Central memory CD8-positive, alpha-beta T cell (primary cell): ENCODE data around the gene IFNL4.
"Not testable (repeated sequence)": the region's sequence is repeated elsewhere in the genome, so short reads cannot be mapped to it uniquely, and the experiment has no call there.

Experiments
- ATAC-seq: fragments of 150-1000 bp; cut with Tn5 transposase; replicated peaks from 2 replicates; pipeline ENCODE4 v1.10.0; 2022; ENCODE audit warnings: mild to moderate bottlenecking, moderate FRiP score, moderate number of reproducible peaks; ENCODE audit not compliant: poor library complexity, severe bottlenecking; ENCODE audit errors: extremely low read depth
- DNase-seq, 2 donors: peaks; one replicate each; pipeline ENCODE4 v3.0.0; 2021; ENCODE audit warnings: low spot score in 2 of 2
- H3K27ac Mint-ChIP-seq: one replicate; pipeline ENCODE4 v1.8.0; 2022; ENCODE audit warnings: low read depth, mild to moderate bottlenecking, moderate library complexity, mixed read lengths
- H3K27me3 Mint-ChIP-seq: one replicate; pipeline ENCODE4 v1.8.0; 2022; ENCODE audit warnings: mixed read lengths
- H3K36me3 Mint-ChIP-seq: one replicate; pipeline ENCODE4 v1.8.0; 2022; ENCODE audit warnings: mild to moderate bottlenecking, moderate library complexity, mixed read lengths; ENCODE audit not compliant: insufficient read depth
- H3K4me1 Mint-ChIP-seq: one replicate; pipeline ENCODE4 v1.8.0; 2022; ENCODE audit warnings: mixed read lengths
- H3K4me3 Mint-ChIP-seq: one replicate; pipeline ENCODE4 v1.8.0; 2022; ENCODE audit warnings: mild to moderate bottlenecking, moderate library complexity, mixed read lengths
- H3K9me3 Mint-ChIP-seq: one replicate; pipeline ENCODE4 v1.8.0; 2022; ENCODE audit warnings: mixed read lengths

The IFNL4 gene

DNA sequence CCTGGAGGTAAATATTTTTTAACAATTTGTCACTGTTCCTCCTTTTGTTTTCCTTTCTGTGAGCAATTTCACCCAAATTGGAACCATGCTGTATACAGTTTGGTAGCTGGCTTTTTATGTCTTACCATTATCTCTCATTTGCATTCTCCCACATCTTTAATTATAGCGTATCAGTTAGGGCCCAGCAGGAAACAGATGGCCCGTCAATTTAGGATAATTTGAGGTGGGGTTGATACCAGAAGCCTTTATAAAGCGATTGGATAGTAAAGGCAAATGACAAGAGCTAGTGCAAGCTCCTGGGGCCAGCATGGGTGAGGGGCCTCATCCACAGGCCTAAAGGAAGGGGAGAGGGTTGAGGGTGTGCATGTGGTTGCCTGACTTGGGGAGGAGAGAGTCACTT is 3.8 kb upstream of the IFNL4 start:
- H3K27me3 Mint-ChIP-seq, result peaks cover 18% of the 10 kb centered on the region

DNA sequence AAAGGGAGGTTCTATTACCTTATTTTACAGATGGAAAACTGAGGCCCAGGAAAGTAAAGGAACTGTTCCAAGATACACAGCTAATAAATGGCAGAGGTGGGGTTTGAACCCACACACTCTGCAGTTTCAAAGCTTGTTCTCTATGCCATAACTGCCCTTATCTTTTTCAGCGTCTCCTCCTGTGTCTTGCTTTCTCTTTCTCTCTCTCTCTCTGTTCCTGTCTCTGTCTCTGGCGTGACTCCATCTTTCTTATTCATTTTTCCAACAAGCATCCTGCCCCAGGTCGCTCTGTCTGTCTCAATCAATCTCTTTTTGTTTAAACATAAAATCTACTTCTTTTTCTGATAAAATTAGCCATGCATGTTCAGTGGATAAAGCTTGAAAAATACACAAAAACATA is 3.2 kb upstream of the IFNL4 start:
- no peaks in the 10 kb centered on the region for H3K9me3 Mint-ChIP-seq
- no peak for DNase-seq
- H3K36me3 Mint-ChIP-seq, result no peaks in the 10 kb centered on the region
- no peak overlapping the region for H3K27ac Mint-ChIP-seq
- no peak for ATAC-seq
- peaks cover 16% of the 10 kb centered on the region for H3K27me3 Mint-ChIP-seq
- no peak overlapping the region for H3K4me3 Mint-ChIP-seq
- peaks cover 5% of the 10 kb centered on the region for H3K4me1 Mint-ChIP-seq

More for the DNA sequence above, 3.8 kb upstream of the IFNL4 start:
- DNase-seq (no peak), ATAC-seq (no peak)
- Mint-ChIP-seq H3K36me3 (no peaks in the 10 kb centered on the region), H3K9me3 (no peaks in the 10 kb centered on the region), H3K4me1 (peaks cover 5% of the 10 kb centered on the region), H3K27ac (no peak overlapping the region), H3K4me3 (no peak overlapping the region)

DNA sequence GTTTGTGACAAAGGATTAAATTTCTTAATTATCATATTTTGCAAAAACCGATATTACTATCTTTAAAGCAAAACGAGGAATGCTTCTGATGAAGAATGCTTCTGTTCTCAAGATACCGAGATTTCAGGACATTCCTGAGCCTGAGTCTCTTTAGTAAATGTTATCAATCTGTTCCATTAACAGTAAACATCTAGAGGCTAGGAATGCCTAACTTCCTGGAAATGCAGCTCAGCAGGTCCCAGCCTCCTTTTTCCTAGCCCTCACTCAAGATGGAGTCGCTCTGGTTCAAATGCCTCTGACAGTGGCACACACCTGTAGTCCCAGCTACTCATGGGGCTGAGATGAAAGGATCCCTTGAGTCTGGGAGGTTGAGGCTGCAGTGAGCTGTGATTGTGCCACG is 2.4 kb upstream of the IFNL4 start:
- peaks cover 5% of the 10 kb centered on the region for H3K4me1 Mint-ChIP-seq
- H3K9me3 Mint-ChIP-seq, result no peaks in the 10 kb centered on the region
- ATAC-seq, result no peak
- DNase-seq, result no peak
- H3K36me3 Mint-ChIP-seq, result no peaks in the 10 kb centered on the region
- no peak overlapping the region for H3K27ac Mint-ChIP-seq
- H3K27me3 Mint-ChIP-seq, result peaks cover 10% of the 10 kb centered on the region
- no peak overlapping the region for H3K4me3 Mint-ChIP-seq

DNA sequence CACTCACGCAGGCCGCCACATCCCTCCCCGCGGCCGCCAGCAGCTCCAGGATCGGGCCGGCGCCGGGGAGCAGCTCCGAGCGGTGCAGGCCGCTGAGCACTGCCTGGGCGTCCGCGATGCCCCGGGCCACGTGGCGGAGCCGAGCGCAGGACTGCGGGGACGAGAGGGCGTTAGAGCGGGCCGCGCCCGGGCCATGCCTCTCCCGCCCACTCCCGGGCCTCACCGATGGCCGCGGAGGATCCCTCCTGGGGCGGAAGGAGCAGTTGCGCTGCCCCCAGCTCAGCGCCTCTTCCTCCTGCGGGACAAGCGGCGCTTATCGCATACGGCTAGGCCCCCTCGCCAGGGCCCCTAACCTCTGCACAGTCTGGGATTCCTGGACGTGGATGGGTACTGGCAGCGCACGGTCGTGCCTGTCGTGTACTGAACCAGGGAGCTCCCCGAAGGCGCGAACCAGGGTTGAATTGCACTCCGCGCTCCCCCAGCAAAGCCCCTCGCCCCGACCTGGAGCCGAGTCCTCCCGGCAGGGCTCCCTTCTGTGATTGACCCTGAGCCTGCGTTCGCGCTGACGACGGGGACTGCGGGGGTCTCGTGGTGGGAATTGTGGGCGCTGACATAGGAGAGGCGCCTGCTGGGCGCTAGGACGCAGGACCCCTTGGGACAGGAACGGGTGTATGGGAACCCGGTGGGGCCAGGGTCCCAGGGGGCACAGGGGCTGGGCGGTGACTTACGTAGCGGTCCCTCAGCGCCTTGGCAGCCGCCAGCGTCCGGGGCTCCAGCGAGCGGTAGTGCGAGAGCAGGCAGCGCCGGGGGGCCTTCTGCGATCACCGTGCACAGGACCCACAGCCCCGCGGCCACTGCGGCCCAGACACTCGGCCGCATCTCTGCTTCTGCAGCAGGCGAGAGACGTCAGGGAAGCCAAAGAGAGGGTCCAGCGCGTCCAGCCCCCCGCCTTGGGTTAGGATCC is 673 bp downstream of the IFNL4 start:
- DNase-seq, result no peak
- Mint-ChIP-seq H3K4me3 (no peak overlapping the region), H3K9me3 (no peaks in the 10 kb centered on the region), H3K36me3 (no peaks in the 10 kb centered on the region), H3K4me1 (peaks cover 5% of the 10 kb centered on the region), H3K27me3 (peaks cover 10% of the 10 kb centered on the region), H3K27ac (no peak overlapping the region)
- no peak for ATAC-seq

DNA sequence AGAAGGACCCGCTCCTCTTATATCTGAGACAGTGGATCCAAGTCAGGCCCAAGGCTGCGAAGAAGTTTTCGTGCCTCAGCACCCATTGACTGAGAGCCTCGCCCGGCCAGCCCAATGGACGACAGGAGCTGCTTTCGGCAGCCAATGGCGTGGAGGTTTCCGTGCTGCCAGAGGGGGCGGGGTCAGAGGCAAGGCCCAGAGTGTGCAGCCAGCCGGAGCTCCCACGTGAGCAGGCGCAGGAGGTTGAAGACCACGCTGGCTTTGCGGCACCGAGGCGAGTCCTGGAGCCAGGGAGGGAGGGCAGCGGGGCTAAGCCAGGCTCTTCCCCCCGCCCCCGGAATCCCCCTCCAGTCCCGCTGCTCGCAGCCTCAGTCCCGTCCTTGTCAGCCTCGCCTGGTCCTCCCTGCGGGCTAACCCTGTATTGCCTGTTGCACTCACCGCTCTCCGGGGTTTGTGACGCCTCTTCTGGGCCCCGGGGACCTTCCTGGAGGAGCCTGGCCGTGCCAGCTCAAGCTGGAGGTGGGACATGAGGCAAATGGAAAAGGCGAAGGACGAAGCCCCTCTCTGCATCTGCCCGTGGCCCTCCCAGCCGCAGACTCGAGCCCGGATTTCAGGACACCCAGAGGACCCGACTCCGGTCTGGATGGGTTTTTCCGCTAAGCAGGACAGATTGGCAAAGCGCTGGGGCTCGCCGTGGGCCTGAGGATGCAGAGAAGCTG is 1.5 kb downstream of the IFNL4 start:
- no peak for ATAC-seq
- Mint-ChIP-seq H3K36me3 (no peaks in the 10 kb centered on the region), H3K9me3 (no peaks in the 10 kb centered on the region), H3K4me3 (no peak overlapping the region), H3K27me3 (peaks cover 10% of the 10 kb centered on the region), H3K27ac (no peak overlapping the region), H3K4me1 (no peaks in the 10 kb centered on the region)
- no peak for DNase-seq

DNA sequence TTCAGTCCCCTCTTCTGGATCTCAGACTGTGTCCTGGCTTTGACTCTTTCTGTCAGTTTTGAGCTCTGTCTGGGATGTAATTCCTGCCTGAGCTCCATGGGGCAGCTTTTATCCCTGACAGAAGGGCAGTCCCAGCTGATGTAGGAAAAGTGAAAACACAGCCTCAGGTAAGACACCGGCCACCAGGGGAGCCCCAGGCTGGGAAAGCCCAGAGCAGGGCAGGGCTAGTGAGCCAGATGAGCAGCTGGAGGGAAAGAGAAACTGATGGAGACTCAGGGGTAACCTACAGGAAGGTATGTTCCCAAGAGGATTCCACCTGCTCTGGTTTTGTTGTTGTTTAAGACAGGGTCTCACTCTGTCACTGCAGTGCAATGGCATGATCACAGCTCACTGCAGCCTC is 3.5 kb downstream of the IFNL4 start:
- H3K27me3 Mint-ChIP-seq, H3K4me1 Mint-ChIP-seq, H3K9me3 Mint-ChIP-seq, H3K27ac Mint-ChIP-seq, H3K4me3 Mint-ChIP-seq, H3K36me3 Mint-ChIP-seq, DNase-seq: not testable (repeated sequence)
- peak; percentile 54 for ATAC-seq

DNA sequence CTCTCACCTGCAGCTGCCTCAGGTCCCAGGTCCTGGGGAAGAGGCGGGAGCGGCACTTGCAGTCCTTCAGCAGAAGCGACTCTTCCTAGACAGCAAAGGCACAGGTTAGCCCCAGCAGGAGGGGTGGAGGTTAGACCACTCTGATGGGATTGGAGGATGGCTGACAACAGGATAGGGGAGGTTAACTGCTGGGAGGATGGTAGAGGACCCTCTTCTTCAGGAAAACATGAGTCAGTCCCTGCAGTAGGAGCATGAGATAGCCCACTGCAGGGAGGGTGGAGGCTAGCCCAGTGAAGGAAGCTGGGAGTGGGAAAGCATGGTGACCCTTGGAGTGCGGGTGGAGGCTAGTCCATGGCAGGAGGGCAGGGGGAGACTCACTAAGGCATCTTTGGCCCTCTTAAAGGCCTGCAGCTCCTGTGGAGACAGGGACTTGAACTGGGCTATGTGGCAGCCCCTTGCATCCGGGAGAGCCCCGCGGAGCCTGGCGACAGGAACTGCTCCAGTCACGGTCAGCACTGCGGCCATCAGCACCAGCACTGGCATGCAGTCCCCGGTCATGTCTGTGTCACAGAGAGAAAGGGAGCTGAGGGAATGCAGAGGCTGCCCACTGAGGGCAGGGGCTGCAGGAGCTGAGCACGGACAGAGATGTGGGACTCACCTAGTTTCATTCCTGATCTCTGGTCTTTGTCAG is 4.1 kb downstream of the IFNL4 start, which contains the start of gene IFNL3:
Gene IFNL3, minus strand, starts transcription at position 597 of the 691 bp plus-strand sequence. Its CDS starts 39 bp downstream, at position 558.
- H3K27me3 Mint-ChIP-seq, H3K27ac Mint-ChIP-seq, ATAC-seq, H3K36me3 Mint-ChIP-seq, H3K4me3 Mint-ChIP-seq, DNase-seq, H3K4me1 Mint-ChIP-seq, H3K9me3 Mint-ChIP-seq: not testable (repeated sequence)

DNA sequence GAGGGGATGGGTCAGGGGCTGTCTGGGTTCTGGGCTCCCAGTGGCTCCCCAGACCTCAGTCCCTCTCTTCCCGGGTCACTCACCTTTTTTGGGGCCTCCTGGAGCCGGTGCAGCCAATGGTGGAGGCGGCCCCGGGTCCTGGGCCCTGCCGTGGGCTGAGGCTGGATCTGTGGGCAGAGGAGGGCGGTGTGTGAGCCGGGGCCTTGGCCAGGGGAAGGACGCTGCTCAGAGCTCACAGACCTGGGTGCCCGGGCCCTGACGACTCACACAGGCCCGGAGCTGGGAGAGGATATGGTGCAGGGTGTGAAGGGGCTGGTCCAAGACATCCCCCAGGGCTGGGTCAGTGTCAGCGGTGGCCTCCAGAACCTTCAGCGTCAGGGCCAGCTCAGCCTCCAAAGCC is 4.9 kb downstream of the IFNL4 start:
- H3K4me1 Mint-ChIP-seq, H3K36me3 Mint-ChIP-seq, H3K4me3 Mint-ChIP-seq, DNase-seq, ATAC-seq, H3K9me3 Mint-ChIP-seq, H3K27me3 Mint-ChIP-seq, H3K27ac Mint-ChIP-seq: not testable (repeated sequence)

DNA sequence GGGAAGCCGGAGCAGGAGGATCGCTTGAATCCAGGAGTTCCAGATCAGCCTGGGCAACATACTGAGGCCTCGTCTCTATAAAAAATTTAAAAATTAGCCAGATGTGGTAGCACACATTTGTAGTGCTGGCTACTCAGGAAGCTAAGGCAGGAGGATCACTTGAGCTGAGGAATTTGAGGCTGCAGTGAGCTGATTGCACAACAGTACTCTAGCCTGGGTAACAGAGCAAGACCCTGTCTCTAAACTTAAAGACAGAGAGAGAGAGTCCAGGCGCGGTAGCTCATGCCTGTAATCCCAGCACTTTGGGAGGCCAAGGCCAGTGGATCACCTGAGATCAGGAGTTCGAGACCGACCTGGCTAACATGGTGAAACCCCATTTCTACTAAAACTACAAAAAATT is 8.2 kb downstream of the IFNL4 start:
- Mint-ChIP-seq H3K4me1 (peaks cover 28% of the 10 kb centered on the region), H3K36me3 (no peaks in the 10 kb centered on the region), H3K9me3 (no peaks in the 10 kb centered on the region), H3K4me3 (no peak overlapping the region), H3K27ac (no peak overlapping the region), H3K27me3 (no peaks in the 10 kb centered on the region)
- DNase-seq, result no peak
- no peak for ATAC-seq

DNA sequence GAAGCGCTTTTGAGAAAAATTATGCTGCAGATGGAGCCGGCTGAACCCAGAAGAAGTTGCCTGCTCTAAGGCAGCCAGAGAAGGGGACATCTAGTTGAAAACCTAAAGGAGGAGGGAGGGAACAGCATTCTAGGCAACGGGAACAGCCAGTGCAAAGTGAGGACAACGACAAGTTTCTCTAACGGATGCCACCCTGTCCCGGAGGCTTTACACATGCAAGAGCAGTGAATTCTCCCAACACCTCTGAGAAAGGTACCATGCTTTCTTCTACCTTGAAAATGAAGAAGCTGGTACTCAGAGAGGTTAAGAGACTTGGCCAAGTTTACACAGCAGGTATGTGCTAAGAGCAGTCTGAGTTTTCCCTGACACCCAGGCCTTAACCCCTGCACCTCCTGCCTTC is 9.7 kb downstream of the IFNL4 start:
- ATAC-seq, result no peak
- no peaks in the 10 kb centered on the region for H3K27me3 Mint-ChIP-seq
- DNase-seq, result no peak
- H3K9me3 Mint-ChIP-seq, result no peaks in the 10 kb centered on the region
- H3K4me3 Mint-ChIP-seq, result no peak overlapping the region
- no peaks in the 10 kb centered on the region for H3K36me3 Mint-ChIP-seq
- no peak overlapping the region for H3K27ac Mint-ChIP-seq
- H3K4me1 Mint-ChIP-seq, result peaks cover 28% of the 10 kb centered on the region

DNA sequence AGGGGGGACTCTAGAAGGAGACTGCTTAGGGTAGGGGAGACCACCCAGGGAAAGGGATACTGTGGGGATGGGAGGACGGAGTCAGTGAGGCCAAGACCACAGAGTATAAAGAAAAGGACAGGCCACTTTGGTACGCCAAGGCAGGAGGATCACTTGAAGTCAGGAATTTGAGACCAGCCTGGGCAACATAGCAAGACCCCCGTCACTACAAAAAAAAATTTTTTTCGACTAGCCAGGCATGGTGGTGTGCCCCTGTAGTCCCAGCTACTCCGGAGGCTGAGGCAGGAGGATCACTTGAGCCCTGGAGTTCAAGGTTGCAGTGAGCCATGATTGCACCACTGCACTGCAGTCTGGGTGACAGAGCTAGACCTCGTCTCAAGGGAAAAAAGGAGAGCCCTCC is 10.4 kb downstream of the IFNL4 start:
- Mint-ChIP-seq H3K36me3 (no peaks in the 10 kb centered on the region), H3K27ac (peak overlapping the region; percentile 88), H3K4me1 (peaks cover 28% of the 10 kb centered on the region), H3K9me3 (no peaks in the 10 kb centered on the region), H3K4me3 (peak overlapping the region; percentile 71), H3K27me3 (no peaks in the 10 kb centered on the region)
- no peak for DNase-seq
- no peak for ATAC-seq
